Measurements from ENCODE around the gene DDAH1.

DDAH1 gene

GRCh38 chr1:85386068-85386722, 78.8 kb downstream of the DDAH1 start:
- no peak for DNase-seq

GRCh38 chr1:85379203-85380136, 85.5 kb downstream of the DDAH1 start:
- DNase-seq = no peak

- no peak for DNase-seq
Observed at GRCh38 chr1:85378534-85378933, 86.4 kb downstream of the DDAH1 start.

GRCh38 chr1:85376356-85376755, 88.6 kb downstream of the DDAH1 start:
- DNase-seq = no peak

GRCh38 chr1:85375493-85375892, 89.5 kb downstream of the DDAH1 start:
- DNase-seq = no peak

- DNase-seq = no peak
Observed at GRCh38 chr1:85374160-85374559, 90.8 kb downstream of the DDAH1 start.

GRCh38 chr1:85373378-85373708, 91.6 kb downstream of the DDAH1 start:
- no peak for DNase-seq

GRCh38 chr1:85372683-85373377, 92.1 kb downstream of the DDAH1 start:
- peak; percentile 71 for DNase-seq

GRCh38 chr1:85371021-85371420, 93.9 kb downstream of the DDAH1 start:
- DNase-seq = no peak

GRCh38 chr1:85368073-85368770, 96.7 kb downstream of the DDAH1 start:
- no peak for DNase-seq

GRCh38 chr1:85366391-85367170, 98.4 kb downstream of the DDAH1 start:
- no peak for DNase-seq

- no peak for DNase-seq
Observed at GRCh38 chr1:85365851-85366250, 99.1 kb downstream of the DDAH1 start.

- no peak for DNase-seq
Observed at GRCh38 chr1:85363521-85363920, 101.4 kb downstream of the DDAH1 start.

GRCh38 chr1:85363092-85363491, 101.9 kb downstream of the DDAH1 start:
- DNase-seq = no peak

GRCh38 chr1:85361606-85362296, 103.2 kb downstream of the DDAH1 start:
- DNase-seq = no peak

- no peak for DNase-seq
Observed at GRCh38 chr1:85360730-85361493, 104.0 kb downstream of the DDAH1 start.

GRCh38 chr1:85359874-85360721, 104.9 kb downstream of the DDAH1 start:
- no peak for DNase-seq

- DNase-seq = no peak
Observed at GRCh38 chr1:85358702-85359438, 106.1 kb downstream of the DDAH1 start.

GRCh38 chr1:85357817-85358216, 107.1 kb downstream of the DDAH1 start:
- no peak for DNase-seq
